H9 (cell line): Measurements from ENCODE around the gene RYR1. TPM values are rescaled to one million over a fixed set of nuclear protein-coding genes. Genes with fewer than 3 reads are reported as not detected.

Experiments
- DNase-seq: peaks from one replicate; pipeline ENCODE4 v3.0.0-alpha.2; 2017
- H2AFZ ChIP-seq: one replicate; pipeline ENCODE4 v1.6.1; 2013; ENCODE audit warnings: mild to moderate bottlenecking, low read length, control low read depth, moderate library complexity
- H2AK5ac ChIP-seq: 2 replicates; pipeline ENCODE4 v1.6.1; 2013; ENCODE audit warnings: low read length, control low read depth, mixed read lengths; ENCODE audit not compliant: insufficient read length
- H2BK120ac ChIP-seq: one replicate; pipeline ENCODE4 v1.6.1; 2013; ENCODE audit warnings: low read depth, mild to moderate bottlenecking, low read length, control low read depth, inconsistent platforms; ENCODE audit not compliant: poor library complexity, severe bottlenecking
- H2BK12ac ChIP-seq: 2 replicates; pipeline ENCODE4 v1.6.1; 2013; ENCODE audit warnings: low read length, control low read depth, mixed read lengths, low read depth; ENCODE audit not compliant: insufficient read length
- H2BK15ac ChIP-seq: 2 replicates; pipeline ENCODE4 v1.6.1; 2013; ENCODE audit warnings: low read depth, low read length, control low read depth
- H2BK20ac ChIP-seq: one replicate; pipeline ENCODE4 v1.6.1; 2013; ENCODE audit warnings: low read depth, mild to moderate bottlenecking, low read length, control low read depth, inconsistent platforms; ENCODE audit not compliant: poor library complexity, severe bottlenecking
- H2BK5ac ChIP-seq: 2 replicates; pipeline ENCODE4 v1.6.1; 2013; ENCODE audit warnings: low read length, control low read depth, mixed read lengths; ENCODE audit not compliant: insufficient read length
- H3K14ac ChIP-seq: 2 replicates; pipeline ENCODE4 v1.6.1; 2013; ENCODE audit warnings: low read length, control low read depth; ENCODE audit not compliant: insufficient read depth
- H3K18ac ChIP-seq: 2 replicates; pipeline ENCODE4 v1.6.1; 2013; ENCODE audit warnings: low read depth, mild to moderate bottlenecking, mixed read lengths, low read length, control low read depth; ENCODE audit not compliant: insufficient read length
- H3K23ac ChIP-seq: 2 replicates; pipeline ENCODE4 v1.6.1; 2013; ENCODE audit warnings: low read length, control low read depth, mixed read lengths, low read depth; ENCODE audit not compliant: insufficient read length
- H3K23me2 ChIP-seq: 2 replicates; pipeline ENCODE4 v1.6.1; 2013; ENCODE audit warnings: low read depth, mild to moderate bottlenecking, mixed read lengths, low read length, control low read depth; ENCODE audit not compliant: insufficient read length, poor library complexity, severe bottlenecking
- H3K27ac ChIP-seq: 2 replicates; pipeline ENCODE4 v1.5.1; 2013; ENCODE audit warnings: low read length, control low read depth, mixed read lengths, low read depth; ENCODE audit not compliant: insufficient read length
- H3K27me3 ChIP-seq: 2 replicates; pipeline ENCODE4 v1.6.1; 2013; ENCODE audit warnings: low read length, control low read depth, inconsistent platforms; ENCODE audit not compliant: insufficient read depth
- H3K4ac ChIP-seq: 2 replicates; pipeline ENCODE4 v1.6.1; 2013; ENCODE audit warnings: low read depth, mild to moderate bottlenecking, control low read depth, inconsistent platforms, low read length, moderate library complexity
- H3K4me1 ChIP-seq: 2 replicates; pipeline ENCODE4 v1.6.1; 2013; ENCODE audit warnings: low read length, control low read depth, inconsistent platforms; ENCODE audit not compliant: insufficient read depth
- H3K4me2 ChIP-seq: 2 replicates; pipeline ENCODE4 v1.6.1; 2013; ENCODE audit warnings: low read length, control low read depth, mixed read lengths; ENCODE audit not compliant: insufficient read length, insufficient read depth
- H3K56ac ChIP-seq: 2 replicates; pipeline ENCODE4 v1.6.1; 2013; ENCODE audit warnings: low read depth, mild to moderate bottlenecking, mixed read lengths, low read length, control low read depth; ENCODE audit not compliant: insufficient read length
- H3K79me1 ChIP-seq: 2 replicates; pipeline ENCODE4 v1.6.1; 2013; ENCODE audit warnings: low read depth, mild to moderate bottlenecking, moderate library complexity, low read length, control low read depth, inconsistent platforms; ENCODE audit not compliant: insufficient read depth, poor library complexity, severe bottlenecking
- H3K79me2 ChIP-seq: 2 replicates; pipeline ENCODE4 v1.6.1; 2013; ENCODE audit warnings: low read length, control low read depth, inconsistent platforms; ENCODE audit not compliant: insufficient read depth
- H3K9ac ChIP-seq: 2 replicates; pipeline ENCODE4 v1.6.1; 2013; ENCODE audit warnings: low read length, control low read depth, mixed read lengths; ENCODE audit not compliant: insufficient read length; ENCODE audit errors: extremely low read depth
- H3K9me3 ChIP-seq: one replicate; pipeline ENCODE4 v1.6.1; 2013; ENCODE audit warnings: low read depth, low read length, inconsistent platforms; ENCODE audit not compliant: control insufficient read depth
- H3T11ph ChIP-seq: one replicate; pipeline ENCODE4 v1.6.1; 2013; ENCODE audit warnings: mild to moderate bottlenecking, low read length, control low read depth, inconsistent platforms
- H4K20me1 ChIP-seq: one replicate; pipeline ENCODE4 v1.6.1; 2013; ENCODE audit not compliant: control insufficient read depth, insufficient read length, insufficient read depth
- H4K5ac ChIP-seq: 2 replicates; pipeline ENCODE4 v1.6.1; 2013; ENCODE audit warnings: low read depth, mild to moderate bottlenecking, mixed read lengths, low read length, control low read depth; ENCODE audit not compliant: insufficient read length
- H4K8ac ChIP-seq: replicated peaks from 2 replicates; pipeline ENCODE4 v1.6.1; 2013; ENCODE audit warnings: low read length, control low read depth, mixed read lengths, low read depth; ENCODE audit not compliant: insufficient read length
- H4K91ac ChIP-seq: 2 replicates; pipeline ENCODE4 v1.6.1; 2013; ENCODE audit warnings: low read depth, mild to moderate bottlenecking, moderate library complexity, mixed read lengths, low read length, control low read depth; ENCODE audit not compliant: insufficient read length
- H3K27ac Mint-ChIP-seq, 3 experiments: 2 replicates in 2 of 3; 3 replicates in 1 of 3; pipeline ENCODE4 v1.8.0; 2020 to 2021; ENCODE audit warnings: mixed read lengths in 3 of 3, mild to moderate bottlenecking in 1 of 3, moderate library complexity in 1 of 3
- H3K27me3 Mint-ChIP-seq: 2 replicates; pipeline ENCODE4 v1.8.0; 2021; ENCODE audit warnings: low read depth, mild to moderate bottlenecking, moderate library complexity, mixed read lengths
- H3K36me3 Mint-ChIP-seq, 3 experiments: 2 replicates in 2 of 3; 3 replicates in 1 of 3; pipeline ENCODE4 v1.8.0; 2020 to 2021; ENCODE audit warnings: low read depth in 3 of 3, mixed read lengths in 3 of 3; ENCODE audit not compliant: insufficient read depth in 1 of 3
- H3K4me1 Mint-ChIP-seq, 2 experiments: 2 replicates each; pipeline ENCODE4 v1.8.0; 2020; ENCODE audit warnings: mixed read lengths in 2 of 2
- H3K4me3 Mint-ChIP-seq, 2 experiments: 2 replicates in 1 of 2; 3 replicates in 1 of 2; pipeline ENCODE4 v1.8.0; 2020 to 2021; ENCODE audit warnings: mild to moderate bottlenecking in 2 of 2, mixed read lengths in 2 of 2, moderate library complexity in 1 of 2
- H3K9me3 Mint-ChIP-seq, 2 experiments: 2 replicates in 1 of 2; 3 replicates in 1 of 2; pipeline ENCODE4 v1.8.0; 2020; ENCODE audit warnings: mild to moderate bottlenecking in 2 of 2, mixed read lengths in 2 of 2, moderate library complexity in 1 of 2
- CTCF ChIP-seq: fragments of 200-600 bp; sonication (generic); conservative IDR thresholded peaks from 3 replicates; pipeline ENCODE4 v1.8.0; 2021; ENCODE audit warnings: antibody characterized with exemption, mild to moderate bottlenecking
- WGBS: extraction: QIAGEN DNeasy Blood & Tissue Kit; methylation state at CpG from one replicate; pipeline ENCODE4 v1.1.7; 2013; ENCODE audit warnings: missing lambda C conversion rate, low lambda C conversion rate, mixed read lengths; ENCODE audit not compliant: insufficient read length; ENCODE audit errors: extremely low coverage; 5-methylcytosine and 5-hydroxymethylcytosine counted together
- total RNA-seq: library from RNA; stranded (reverse); gene quantifications from 2 replicates; pipeline ENCODE4 v1.2.1, GENCODE V29; 2021

RYR1 gene
- total RNA-seq, 1 experiment from 2014 or later: 8.9 TPM

- H3K79me1 ChIP-seq: no peaks in the 10 kb centered on the region
- H4K91ac ChIP-seq: no peak overlapping the region
- no peak overlapping the region for H3K18ac ChIP-seq
- no peak overlapping the region for H3K4me3 Mint-ChIP-seq
- no peaks in the 10 kb centered on the region for H3K27me3 ChIP-seq
- H2BK120ac ChIP-seq: no peak overlapping the region
- peaks cover 5% of the 10 kb centered on the region for H3K23me2 ChIP-seq
- H4K8ac ChIP-seq: no peak overlapping the region
- no peak overlapping the region for H3K27ac Mint-ChIP-seq
- DNase-seq: no peak
- no peak overlapping the region for H2BK15ac ChIP-seq
- TF ChIP-seq CTCF: no peak
- H2BK20ac ChIP-seq: no peak overlapping the region
- H3K9me3 Mint-ChIP-seq: no peaks in the 10 kb centered on the region; a peak in 1 of 5 replicates
- H2AK5ac ChIP-seq: no peak overlapping the region
- H3K4me1 ChIP-seq: no peaks in the 10 kb centered on the region
- H3K4ac ChIP-seq: no peak overlapping the region
- H3K4me1 Mint-ChIP-seq: peaks cover 0 to 5% of the 10 kb centered on the region in 2 experiments; a peak in 2 of 4 replicates
- no peak overlapping the region for H3K27ac ChIP-seq
- H2AFZ ChIP-seq: no peak overlapping the region
- no peak overlapping the region for H2BK5ac ChIP-seq
- no peaks in the 10 kb centered on the region for H4K20me1 ChIP-seq
- no peaks in the 10 kb centered on the region for H3K9me3 ChIP-seq
- H3K4me2 ChIP-seq: no peak overlapping the region
- no peak overlapping the region for H3K9ac ChIP-seq
- no peak overlapping the region for H3K23ac ChIP-seq
- no peak overlapping the region for H3T11ph ChIP-seq
- H4K5ac ChIP-seq: no peak overlapping the region
- no peak overlapping the region for H3K14ac ChIP-seq
- no peak overlapping the region for H2BK12ac ChIP-seq
- H3K56ac ChIP-seq: no peak overlapping the region
- WGBS: no CpG with 5 or more reads among the region's 15 CpGs
- H3K27me3 Mint-ChIP-seq: no peaks in the 10 kb centered on the region
- H3K79me2 ChIP-seq: no peaks in the 10 kb centered on the region
- peaks cover 54 to 58% (median 58%) of the 10 kb centered on the region in 3 experiments for H3K36me3 Mint-ChIP-seq
These were observed 24.4 kb downstream of the RYR1 start for GRCh38 chr19:38457690-38458405.
